HG02678 (cell line): ENCODE measurements around the gene WDR70.
"Not testable (repeated sequence)": the region's sequence is repeated elsewhere in the genome, so short reads cannot be mapped to it uniquely, and the experiment has no call there.

Source experiments
- ATAC-seq: cut with Tn5 transposase; IDR thresholded peaks from one replicate; pipeline ENCODE4 v1.9.1; 2021; ENCODE audit warnings: mild to moderate bottlenecking, moderate library complexity; ENCODE audit not compliant: unreplicated experiment

WDR70 gene

DNA sequence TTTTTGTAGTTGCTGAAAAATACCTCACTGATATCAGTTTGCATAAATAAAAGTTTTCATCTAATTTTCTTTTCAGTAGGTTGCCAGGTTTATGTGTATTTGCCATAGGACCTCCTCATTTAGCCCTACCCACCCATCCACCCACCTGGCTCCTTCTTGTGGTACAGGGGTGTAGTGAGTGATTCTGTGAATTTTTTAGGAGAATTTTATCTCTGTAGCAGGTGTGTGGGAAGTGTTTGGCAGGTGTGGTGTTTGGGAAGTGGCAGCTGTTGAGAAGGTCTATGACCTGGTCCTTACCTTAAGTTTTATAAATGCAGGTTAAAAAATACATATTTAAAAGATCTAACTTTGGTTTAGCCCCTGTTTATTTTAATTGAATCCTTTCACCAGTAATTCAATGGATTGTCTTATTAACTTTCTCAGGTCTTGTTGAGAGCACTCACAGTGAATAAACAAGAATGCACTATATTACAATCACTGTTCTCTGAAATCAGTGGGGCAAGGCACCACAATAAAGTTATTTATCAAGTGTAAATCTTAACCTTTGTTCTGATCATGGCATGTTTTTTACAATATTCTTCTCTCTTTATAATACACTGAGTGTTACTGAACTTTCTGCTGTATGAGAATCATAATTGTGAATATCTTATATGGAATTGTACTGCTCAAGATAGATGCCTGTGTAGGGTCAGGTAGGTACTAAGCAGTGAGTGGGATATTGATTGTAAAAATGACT, 189.1 kb downstream of the WDR70 start:
- ATAC-seq = no peak

DNA sequence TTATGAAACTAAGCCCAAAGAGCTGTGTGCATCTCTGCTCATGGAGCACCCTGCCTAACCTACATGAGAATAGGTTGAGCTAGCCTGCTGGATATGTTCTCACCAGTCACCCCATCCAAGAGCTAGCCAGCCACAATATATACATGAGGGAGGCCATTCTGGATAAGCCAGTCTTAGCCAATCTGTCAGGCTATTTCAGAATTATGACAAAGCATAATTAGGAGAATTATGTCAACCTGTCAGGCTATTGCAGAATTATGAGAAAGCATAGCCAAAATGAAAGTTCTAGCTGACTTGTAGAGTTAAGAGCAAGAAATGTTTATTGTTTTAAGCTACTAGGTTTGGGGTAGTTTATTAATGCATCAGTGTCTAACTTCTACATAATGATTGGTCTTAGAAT, 189.8 kb downstream of the WDR70 start:
- no peak for ATAC-seq

DNA sequence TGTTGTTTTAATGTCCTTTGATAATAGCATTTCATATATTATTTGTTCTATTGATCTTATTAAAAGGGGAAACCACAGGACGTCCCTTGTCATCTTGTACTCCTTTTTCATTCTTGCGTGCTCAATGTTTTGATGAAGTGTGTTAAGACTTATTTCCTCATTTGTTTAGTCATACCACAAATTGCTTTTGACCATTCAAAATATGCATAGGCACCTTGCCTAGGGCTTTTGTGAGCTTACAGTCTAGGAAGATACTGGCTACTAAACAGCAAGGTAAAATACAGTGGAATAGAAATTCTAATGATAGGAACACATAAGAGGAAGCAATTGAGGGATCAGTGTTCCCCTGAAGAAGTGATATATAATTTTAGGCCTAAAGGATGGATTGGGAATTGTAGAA, 190.3 kb downstream of the WDR70 start:
- no peak for ATAC-seq

DNA sequence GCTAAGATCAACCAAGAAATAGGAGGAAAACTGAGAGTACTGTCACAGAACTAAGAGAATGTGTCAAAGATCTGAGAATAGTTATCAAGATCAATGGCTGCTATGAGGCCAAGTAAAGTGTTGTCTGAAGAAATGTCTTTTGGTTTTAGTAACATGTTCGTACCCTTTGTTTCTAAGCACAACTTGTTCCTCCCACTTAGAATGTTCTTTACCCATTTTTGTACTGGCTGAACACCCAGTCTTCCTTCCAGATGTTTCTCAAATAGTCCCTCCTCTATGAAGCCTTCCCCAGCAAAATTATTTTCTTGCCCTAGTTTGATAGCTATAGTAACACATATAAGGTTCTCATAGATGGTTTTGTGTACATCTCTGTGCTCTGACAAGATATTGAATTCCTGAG, 191.5 kb downstream of the WDR70 start:
- ATAC-seq = no peak

DNA sequence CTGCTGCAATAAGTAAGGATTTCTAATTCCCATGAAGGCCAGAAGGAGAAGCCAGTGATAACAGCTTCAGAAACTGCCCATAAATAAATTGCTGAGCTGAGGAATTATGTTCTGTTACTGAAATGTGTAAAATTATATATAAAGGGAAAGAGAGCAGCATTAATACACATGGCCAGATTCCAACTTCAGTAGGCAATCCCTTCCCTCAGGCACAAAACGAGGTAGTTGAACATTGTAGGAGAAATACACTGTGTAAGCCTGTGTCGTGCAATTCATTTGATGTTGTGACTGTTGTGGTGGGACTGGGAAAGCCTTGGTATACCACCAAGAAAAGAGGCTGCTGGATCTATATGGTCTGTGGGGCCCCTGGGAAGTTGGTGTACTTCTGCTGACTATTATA, 192.9 kb downstream of the WDR70 start:
- ATAC-seq = no peak

DNA sequence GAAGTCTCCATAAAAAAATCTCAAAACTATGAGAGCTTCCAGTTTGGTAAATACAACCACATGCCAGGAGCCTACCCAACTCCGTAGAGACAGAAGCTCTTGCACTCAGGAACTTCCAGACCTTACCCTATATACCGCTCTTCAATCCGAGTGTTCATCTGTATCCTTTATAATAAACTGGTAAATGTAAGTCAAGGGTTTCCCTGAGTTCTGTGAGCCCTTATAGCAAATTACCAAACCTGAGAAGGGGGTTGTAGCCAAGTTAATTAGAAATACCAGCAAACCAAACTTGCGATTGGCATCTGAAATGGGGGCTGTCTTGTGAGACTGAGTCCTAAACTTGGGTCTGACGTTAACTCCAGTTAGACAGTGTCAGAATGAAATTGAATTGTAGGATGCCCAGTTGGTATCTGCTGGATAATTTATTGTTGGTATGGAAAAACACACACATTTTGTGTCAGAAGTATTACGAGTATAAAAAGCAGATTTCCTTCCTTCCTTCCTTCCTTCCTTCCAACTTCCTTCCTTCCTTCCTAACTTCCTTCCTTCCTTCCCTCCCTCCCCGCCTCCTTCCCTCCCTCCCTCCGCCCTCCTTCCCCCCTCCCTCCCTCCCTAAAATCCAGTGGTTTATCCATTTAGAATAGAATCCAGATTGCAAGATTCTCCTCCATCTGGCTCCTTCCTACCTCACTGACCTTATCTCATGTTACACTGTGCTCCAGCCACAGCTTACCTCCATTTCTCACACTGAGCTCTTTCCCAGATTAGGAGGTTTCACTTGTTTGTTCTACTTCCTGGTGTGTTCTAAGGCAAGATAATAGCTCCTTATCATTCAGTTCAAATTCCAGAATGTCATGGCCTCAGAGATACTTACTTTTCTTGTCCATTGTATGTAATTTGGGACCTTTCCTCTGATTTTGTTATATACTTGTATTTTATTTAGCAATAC, 196.7 kb downstream of the WDR70 start:
- no peak for ATAC-seq

DNA sequence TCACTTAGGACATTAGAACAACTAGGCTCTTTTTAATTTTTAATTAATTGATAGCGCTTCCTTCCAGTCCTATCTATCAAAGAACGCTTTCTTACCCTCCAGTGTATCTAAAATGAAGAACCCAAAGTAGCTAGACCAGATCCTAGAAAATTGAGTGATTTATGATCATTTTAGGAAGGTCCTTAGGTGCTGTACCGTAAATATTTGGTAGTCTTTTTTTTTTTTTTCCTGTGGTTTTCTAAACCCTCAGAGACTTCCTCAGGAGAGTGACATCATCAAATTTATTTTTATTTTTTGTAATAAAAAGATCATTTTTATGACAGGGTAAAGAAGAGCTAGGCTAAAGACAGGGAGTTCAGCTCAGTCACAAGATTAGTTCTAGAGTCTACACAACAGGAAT, 197.4 kb downstream of the WDR70 start:
- ATAC-seq = no peak

DNA sequence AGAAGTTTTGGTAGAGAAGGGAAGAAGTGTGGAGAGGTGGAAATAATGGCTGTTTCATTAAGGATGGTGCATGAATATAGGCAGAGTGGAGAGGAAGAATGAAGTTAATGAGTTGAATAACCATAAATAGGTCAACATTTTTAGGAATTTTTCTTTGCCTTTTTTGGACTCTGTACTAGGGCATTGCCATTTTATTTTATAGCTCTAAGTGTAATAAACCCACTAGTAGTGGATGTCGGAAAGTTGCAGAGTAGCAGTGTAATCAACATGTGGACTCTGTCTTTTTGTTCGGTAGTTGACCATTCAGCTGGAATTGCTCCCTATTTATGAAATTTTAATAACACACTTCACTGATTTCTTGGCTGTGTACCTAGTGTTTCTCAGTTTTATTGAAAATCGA, 199.1 kb downstream of the WDR70 start:
- no peak for ATAC-seq

DNA sequence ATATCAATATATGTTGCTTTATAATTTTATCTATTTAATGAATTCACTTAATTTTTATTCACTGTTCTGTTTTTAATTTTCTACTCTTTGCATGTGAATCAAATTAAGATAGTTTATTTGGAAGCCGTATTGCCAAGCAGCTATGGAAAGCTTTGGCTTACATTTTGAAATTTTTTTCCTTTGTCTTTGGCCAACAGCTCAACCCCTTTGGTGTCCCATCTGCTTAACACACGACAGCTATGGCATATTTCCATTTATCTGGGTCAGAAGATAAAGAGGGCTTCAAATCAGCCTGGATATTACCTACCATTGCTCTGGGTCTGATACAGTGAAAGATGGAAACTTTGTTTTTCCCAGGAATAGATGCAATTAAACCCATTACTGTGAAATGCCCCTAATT, 201.0 kb downstream of the WDR70 start:
- no peak for ATAC-seq

DNA sequence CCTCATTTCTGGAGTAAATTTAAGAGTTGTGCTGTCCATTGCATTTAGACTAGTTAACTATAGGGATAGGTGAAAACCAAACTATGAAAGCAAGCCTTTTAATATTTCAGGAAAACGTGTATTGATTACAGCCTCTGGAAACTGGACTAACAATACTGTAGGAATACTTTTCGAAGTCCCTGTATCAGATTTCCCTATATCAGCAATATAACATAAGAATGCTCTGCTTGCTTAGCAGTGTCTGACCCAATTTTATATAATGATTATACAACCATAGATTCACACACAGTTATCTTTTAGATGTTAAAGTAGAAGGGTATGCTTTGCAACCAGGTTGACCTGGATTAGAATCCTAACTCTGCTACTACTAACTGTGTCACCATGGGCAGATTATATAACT, 203.1 kb downstream of the WDR70 start:
- no peak for ATAC-seq

DNA sequence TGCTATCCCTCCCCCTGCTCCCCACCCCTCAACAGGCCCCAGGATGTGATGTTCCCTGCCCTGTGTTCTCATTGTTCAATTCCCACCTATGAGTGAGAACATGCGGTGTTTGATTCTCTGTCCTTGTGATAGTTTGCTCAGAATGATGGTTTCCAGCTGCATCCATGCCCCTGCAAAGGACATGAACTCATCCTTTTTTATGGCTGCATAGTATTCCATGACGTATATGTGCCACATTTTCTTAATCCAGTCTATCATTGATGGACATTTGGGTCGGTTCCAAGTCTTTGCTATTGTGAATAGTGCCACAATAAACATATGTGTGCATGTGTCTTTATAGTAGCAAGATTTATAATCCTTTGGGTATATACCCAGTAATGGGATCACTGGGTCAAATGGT, 214.2 kb downstream of the WDR70 start:
- ATAC-seq = not testable (repeated sequence)

DNA sequence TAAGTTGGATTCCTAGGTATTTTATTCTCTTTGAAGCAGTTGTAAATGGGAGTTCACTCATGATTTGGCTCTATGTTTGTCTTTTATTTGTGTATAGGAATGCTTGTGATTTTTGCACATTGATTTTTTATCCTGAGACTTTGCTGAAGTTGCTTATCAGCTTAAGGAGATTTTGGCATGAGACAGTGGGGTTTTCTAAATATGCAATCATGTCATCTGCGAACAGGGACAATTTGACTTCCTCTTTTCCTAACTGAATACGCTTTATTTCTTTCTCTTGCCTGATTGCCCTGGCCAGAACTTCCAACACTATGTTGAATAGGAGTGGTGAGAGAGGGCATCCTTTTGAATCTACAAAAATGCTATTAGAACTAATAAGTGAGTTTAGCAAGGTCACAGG, 215.7 kb downstream of the WDR70 start:
- ATAC-seq = not testable (repeated sequence)

DNA sequence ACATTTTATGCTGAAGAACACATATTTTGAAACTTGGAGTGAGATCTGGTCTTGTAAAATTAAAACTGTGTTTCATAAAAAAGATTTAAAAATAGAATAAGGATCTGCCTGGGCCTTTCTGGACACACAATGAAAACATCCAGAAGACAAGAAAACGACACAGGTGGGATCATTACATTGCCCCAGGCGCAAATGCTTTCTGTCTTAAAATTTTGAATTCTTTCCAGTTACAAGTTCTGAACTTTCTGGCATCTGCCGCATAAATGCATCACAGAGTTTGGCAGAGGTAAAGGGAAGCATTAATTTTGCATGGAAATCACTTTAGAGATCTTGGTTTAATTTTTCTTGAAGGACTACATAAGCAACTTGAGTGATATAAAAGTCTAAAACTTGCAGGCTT, 219.6 kb downstream of the WDR70 start:
- no peak for ATAC-seq

DNA sequence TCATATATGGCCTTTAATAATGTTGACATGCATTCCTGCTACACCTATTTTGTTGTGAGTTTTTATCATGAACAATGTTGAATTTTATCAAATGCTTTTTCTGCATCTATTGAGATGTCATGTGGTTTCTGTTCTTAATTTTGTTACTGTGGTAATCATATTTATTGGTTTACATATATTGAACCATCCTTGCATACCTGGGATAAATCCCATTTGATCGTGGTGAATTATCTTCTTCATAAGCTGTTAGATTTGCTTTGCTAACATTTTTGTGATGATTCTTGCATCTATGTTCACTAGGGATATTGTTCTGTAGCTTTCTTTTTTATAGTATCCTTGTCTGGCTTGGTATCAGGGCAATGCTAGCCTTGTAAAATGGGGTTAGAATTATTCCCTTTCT, 222.0 kb downstream of the WDR70 start:
- ATAC-seq = no peak

DNA sequence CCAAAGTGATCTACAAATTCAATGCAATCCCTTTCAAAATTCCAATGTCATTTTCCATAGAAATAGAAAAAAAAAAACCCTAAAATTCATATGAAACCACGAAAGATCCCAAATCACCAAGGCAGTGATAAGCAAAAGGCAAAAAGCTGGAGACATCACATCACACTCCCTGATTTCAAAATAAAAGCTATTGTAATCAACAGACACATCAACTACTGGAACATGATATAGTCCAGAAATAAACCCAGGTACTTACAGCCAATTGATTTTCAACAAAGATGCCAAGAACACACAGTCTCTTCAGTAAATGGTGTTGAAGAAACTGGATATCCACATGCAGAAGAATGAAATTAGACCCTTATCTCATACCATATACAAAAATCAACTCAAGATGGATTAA, 224.0 kb downstream of the WDR70 start:
- ATAC-seq = no peak

DNA sequence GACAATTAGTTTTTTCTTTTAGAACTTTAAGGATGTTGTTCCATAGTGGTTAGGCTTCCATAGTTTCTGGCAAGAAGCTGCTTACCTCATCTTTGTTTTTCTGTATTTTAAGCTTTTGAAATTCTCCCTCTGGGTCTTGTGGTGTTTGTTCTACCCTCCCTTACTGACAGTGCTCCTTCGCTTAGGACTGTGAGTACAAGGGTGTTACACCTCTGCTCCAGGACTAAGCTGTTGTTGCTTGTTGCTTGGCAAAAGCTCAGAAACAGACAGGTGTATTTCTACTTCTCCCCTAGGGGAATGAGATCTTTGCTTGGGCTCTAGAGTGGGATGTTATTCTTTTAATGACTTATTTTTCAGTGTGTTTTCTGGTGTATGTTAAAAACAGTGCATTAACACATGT, 225.2 kb downstream of the WDR70 start:
- ATAC-seq = no peak

DNA sequence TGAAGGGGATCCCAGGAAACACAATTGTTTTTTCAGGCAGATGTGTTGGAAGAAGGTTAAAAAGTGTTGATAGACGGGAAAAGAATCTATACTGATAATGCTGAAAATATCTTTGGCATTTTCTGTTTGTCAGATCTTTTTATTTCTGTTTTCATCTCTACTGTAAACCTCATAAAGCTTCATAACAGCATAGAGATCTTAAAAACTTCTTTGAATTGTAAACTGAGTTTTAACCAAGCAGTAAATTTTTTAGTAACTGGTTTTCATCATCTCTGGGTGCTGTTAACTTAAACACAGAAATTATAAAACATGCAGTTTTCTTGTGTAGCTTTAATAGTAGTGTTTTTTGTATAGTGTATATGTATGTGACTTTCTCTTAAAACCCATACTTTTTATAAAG, 227.0 kb downstream of the WDR70 start:
- no peak for ATAC-seq

DNA sequence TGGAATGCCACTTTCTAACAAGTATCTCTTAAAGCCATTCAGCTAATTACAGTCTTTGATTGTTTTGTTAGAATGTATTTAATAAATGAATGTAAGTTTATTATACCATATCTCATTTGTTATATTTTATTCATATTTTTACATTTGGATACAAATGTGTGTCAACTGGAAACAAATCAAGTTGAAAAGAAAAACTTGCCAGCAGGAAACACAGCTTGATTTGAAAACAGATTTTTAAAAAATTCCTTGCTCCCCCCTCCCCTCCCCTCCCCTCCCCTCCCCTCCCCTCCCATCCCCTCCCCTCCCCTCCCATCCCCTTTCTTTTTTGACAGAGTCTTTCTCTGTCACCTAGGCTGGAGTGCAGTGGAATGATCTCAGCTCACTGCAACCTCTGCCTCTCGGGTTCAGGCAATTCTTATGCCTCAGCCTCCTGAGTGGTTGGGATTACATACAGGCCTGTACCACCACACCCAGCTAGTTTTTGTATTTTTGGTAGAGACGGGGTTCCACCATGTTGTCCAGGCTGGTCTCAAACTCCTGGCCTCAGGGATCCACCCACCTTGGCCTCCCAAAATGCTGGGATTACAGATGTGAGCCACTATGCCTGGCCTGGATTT, 227.6 kb downstream of the WDR70 start:
- no peak for ATAC-seq

DNA sequence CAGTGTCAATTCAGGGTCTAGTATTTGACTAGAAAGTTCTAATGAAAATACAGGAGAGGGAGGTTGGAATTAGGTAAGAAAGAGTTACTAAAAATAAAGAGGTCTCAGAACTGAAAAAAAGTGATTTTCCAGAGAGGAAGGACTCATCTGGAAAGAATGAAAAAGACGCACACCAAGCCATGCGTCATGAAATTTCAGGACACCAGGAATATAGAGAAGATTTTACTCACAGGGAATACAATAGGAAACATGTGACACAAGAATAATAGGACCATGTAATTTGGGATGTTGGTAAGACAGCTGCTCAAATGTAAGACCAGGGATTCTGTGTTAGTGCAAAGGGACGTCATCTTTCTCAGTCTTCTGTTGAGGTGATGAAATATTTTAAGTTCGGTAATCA, 236.1 kb downstream of the WDR70 start:
- no peak for ATAC-seq

DNA sequence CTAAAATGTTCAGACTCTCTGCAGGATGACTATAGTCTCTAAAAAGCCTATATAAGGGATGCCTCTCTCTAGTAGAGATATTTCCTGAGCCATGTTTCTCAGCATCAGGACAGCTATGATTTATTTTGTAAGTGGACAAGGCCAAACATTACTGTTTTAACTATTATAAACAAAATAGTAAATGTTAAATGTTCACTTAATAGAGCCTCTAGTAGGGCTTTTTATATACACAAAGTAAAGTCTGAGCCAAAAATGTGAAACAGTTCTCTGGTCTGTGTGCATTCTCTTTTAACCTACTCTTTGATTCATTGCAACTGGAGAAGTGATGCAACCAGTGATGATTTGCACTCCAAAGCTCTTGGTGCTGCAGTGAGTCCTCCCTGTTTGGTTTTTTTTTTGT, 240.2 kb downstream of the WDR70 start:
- ATAC-seq = no peak

DNA sequence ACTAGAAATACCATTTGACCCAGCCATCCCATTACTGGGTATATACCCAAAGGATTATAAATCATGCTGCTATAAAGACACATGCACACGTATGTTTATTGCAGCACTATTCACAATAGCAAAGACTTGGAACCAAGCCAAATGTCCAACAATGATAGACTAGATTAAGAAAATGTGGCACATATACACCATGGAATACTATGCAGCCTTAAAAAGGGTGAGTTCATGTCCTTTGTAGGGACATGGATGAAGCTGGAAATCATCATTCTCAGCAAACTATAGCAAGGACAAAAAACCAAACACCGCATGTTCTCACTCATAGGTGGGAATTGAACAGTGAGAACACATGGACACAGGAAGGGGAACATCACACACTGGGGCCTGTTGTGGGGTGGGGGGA, 243.2 kb downstream of the WDR70 start:
- ATAC-seq = not testable (repeated sequence)

DNA sequence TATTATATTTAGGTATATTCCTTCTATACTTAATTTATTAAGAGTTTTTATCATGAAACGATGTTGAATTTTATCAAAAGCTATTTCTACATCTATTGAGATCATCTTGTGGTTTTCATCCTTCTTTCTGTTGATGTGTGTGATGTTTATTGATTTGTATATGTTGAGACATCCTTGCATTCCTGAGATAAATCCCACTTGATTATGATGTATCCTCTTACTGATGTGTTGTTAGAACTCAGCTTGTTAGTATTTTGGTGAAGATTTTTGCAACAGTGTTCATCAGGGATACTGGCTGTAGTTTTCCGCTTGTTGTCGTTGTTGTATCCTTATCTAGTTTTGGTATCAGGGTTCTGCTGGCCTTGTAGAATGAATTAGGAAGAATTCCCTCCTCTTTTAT, 247.1 kb downstream of the WDR70 start:
- ATAC-seq = no peak
